HG03175 (cell line): ENCODE data around the gene CTTN.
"Not testable (repeated sequence)": the region's sequence is repeated elsewhere in the genome, so short reads cannot be mapped to it uniquely, and the experiment has no call there.

Experiments used
- ATAC-seq: cut with Tn5 transposase; IDR thresholded peaks from one replicate; pipeline ENCODE4 v1.9.1; 2021; ENCODE audit warnings: mild to moderate bottlenecking, moderate library complexity; ENCODE audit not compliant: unreplicated experiment

The CTTN gene

GRCh38 chr11:70381350-70381749, 17.0 kb upstream of the CTTN start:
- no peak for ATAC-seq

GRCh38 chr11:70381872-70382861, 16.2 kb upstream of the CTTN start:
- no peak for ATAC-seq

- ATAC-seq, result no peak
These were observed 14.4 kb upstream of the CTTN start for GRCh38 chr11:70383664-70384565.

GRCh38 chr11:70384566-70385152, 13.7 kb upstream of the CTTN start:
- no peak for ATAC-seq

- ATAC-seq, result no peak
These were observed 10.8 kb upstream of the CTTN start for GRCh38 chr11:70387564-70387963.

- no peak for ATAC-seq
These were observed 9.1 kb upstream of the CTTN start for GRCh38 chr11:70389201-70389600.

GRCh38 chr11:70390882-70391281, 7.4 kb upstream of the CTTN start:
- not testable (repeated sequence) for ATAC-seq

- no peak for ATAC-seq
These were observed 3.9 kb upstream of the CTTN start for GRCh38 chr11:70394211-70394950.

- ATAC-seq, result no peak
These were observed 870 bp upstream of the CTTN start for GRCh38 chr11:70397336-70397982.

GRCh38 chr11:70398834-70399680, 728 bp downstream of the CTTN start:
- no peak for ATAC-seq

- no peak for ATAC-seq
These were observed 1.4 kb downstream of the CTTN start for GRCh38 chr11:70399681-70400112.

GRCh38 chr11:70400643-70401042, 2.3 kb downstream of the CTTN start:
- no peak for ATAC-seq

GRCh38 chr11:70402016-70402415, 3.7 kb downstream of the CTTN start:
- no peak for ATAC-seq

- no peak for ATAC-seq
These were observed 4.4 kb downstream of the CTTN start for GRCh38 chr11:70402685-70403084.

GRCh38 chr11:70404244-70404643, 5.9 kb downstream of the CTTN start:
- no peak for ATAC-seq

GRCh38 chr11:70405679-70406395, 7.5 kb downstream of the CTTN start:
- ATAC-seq, result no peak

- no peak for ATAC-seq
These were observed 8.8 kb downstream of the CTTN start for GRCh38 chr11:70407121-70407520.

- ATAC-seq, result no peak
These were observed 9.5 kb downstream of the CTTN start for GRCh38 chr11:70407814-70408213.
